GM21515 (cell line): ENCODE data around the gene MAGEA9B.
A peak's percentile ranks its signal among the peaks of the same experiment; 100 is the strongest.
"Not testable (repeated sequence)": the region's sequence is repeated elsewhere in the genome, so short reads cannot be mapped to it uniquely, and the experiment has no call there.

ENCODE experiments used
- ATAC-seq: cut with Tn5 transposase; IDR thresholded peaks from one replicate; pipeline ENCODE4 v1.9.1; 2021; ENCODE audit not compliant: unreplicated experiment

The MAGEA9B gene

DNA sequence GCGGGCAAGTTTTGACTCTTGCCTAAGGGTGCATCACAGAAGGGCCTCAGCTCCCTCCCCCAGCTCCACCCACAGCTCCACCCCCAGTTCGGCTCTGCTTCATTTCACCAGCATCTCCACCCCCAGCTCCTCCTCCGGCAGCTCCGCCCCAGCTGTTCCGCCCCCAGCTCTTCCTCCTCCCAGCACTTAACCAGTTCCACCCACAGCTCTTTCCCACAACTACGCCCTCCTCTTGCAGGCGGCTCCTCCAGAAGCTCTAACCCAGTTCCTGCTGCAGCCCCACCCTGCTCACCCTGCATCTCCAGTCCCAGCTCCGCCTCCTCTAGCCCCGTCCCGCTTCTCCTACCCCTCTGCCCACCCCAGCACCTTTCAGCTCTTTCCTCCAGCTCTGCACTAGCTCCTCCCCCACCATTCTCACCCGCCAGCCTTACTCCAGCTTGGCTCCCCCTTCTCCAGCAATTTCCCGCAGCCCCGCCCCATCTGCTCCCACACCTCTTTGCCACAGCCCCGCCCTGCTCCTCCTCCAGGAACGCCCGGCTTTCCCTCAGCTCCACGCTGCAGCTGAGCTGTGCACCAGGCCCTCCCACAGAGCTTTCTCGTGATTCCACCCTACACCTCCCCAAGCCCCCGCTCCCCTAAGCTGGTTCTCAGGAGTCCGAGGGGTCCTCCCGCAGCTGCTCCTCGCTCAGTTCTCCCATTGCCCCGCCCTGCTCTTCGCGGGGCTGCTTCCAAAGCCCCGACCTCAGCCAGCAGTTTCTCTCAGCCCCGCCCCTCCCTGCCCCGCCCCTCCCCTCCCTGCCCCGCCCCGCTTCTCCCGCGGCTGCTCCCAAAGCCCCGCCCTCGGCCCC lies 47.8 kb downstream of the MAGEA9B start:
- peak; percentile 46 for ATAC-seq

DNA sequence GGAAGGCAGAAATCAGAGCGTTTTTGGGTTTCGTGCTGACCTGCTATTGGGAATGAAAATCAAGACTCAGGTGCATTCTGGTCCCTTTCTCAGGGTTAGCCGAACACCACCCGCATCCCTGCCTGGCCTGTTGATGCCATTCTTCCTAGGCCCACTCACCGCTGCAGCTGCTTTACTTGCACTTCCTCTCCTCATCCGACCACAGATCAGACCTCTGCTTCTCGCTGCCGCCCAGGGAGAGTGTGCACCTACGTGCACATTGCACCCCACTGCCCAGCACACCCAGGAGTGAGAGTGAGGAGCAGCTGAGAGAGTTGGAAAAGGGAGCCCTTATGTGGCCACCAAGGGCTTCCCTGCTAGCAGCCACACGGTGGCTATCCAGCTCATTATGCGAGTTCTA lies 49.8 kb downstream of the MAGEA9B start:
- ATAC-seq: not testable (repeated sequence)

DNA sequence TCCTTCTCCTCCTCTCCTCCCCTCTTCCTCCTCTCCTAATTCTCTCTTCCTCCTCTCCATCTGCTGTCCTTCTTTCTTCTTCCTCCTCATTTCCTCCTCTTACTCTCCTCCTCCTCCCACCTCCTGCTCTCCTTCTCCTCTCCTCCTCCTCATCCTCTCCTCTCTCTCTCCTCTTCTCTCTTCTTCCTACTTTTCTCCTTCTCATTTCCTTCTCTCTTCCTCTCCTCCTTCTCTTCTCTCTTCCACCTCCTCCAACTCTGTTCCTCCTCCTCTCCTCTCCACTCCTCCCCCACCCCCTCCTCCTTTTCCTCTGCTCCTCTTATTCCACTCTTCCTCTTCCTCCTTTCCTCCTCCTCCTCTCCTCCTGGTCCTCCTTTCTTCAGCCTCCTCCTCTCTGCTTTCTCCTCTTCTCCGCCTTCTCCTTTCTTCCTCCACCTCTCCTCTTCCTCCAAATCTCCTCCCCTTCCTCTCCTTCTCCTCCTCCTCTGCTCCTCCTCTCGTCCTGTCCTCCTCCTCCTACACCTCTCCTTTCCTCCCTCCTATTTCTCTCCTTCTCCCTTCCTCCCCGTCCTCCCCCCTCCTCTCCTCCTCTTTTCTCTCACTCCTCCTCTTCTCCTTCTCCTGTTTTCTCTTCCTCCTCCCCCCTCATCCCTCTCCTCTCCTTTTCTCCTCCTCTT lies 52.2 kb downstream of the MAGEA9B start:
- ATAC-seq: not testable (repeated sequence)

DNA sequence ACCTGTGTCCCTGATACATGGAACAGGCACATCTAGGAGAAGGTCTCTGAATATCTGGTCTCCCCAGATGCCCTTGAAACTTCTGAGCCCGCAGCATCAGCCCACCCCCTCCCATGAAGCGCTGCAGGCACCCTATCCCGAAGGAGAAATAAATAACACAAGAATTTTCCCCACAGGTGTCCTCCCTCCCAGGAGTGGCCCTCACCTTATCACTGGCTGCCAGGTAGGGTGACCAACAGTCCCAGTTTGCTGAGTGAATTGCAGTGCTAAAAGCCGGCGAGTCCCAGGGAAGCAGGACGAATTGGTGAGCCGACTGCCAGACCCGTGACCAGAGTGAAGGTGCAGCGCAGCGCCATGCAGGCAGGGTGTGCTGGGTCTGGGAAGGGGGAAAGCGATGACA lies 53.3 kb downstream of the MAGEA9B start:
- not testable (repeated sequence) for ATAC-seq

DNA sequence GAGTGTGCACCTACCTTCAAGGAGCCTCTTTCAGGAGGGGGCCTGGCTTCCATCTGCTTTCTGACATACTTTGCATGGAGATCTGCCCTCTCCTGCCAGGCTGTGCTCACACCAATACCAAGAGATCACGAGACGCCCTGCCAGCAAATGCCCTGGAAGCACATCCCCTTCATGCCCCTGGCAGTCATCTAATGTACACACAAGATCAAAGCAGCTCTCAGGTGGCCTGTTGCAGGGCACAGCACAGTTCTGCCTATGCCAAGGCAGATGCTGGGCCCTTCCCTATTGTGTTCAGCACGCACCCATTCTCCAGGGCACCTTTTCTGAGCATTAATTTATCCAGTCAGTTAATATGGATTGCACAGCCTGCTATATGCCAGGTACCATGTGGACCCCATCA lies 54.4 kb downstream of the MAGEA9B start:
- not testable (repeated sequence) for ATAC-seq
